GM12872 (cell line): ENCODE data around the gene RHOT2.

Source experiments
- TF ChIP-seq, protein P1 (sequence below): IDR thresholded peaks from 3 replicates; pipeline ENCODE4 v1.5.1; 2011; ENCODE audit warnings: low read depth, mild to moderate bottlenecking, low read length, moderate library complexity; ENCODE audit not compliant: insufficient read depth

The RHOT2 gene

DNA sequence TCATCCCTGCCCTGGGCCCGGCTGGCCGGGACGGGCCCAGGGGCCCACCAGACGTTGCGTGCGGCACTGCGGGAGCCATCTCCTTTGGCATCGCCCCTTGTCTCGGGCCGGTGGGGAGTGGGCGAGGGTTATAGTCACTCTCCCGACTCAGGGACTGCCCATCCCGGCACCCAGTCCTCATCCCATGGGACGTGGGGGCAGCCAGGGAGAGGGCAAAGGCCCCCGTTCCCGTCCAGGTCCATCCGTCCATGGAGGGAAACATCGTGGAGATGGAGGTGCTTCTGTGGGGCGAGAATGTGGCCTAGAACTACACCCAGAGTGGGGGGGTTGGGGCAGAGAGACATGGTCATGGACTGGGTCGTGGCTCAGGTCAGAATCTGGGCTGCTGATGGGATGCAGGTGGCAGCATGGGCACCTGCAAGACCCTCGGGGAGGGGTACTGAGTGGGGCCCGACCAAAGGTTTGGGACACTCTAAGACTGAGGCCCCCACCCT, 21.2 kb upstream of the RHOT2 start:
- TF ChIP-seq, protein P1, sequence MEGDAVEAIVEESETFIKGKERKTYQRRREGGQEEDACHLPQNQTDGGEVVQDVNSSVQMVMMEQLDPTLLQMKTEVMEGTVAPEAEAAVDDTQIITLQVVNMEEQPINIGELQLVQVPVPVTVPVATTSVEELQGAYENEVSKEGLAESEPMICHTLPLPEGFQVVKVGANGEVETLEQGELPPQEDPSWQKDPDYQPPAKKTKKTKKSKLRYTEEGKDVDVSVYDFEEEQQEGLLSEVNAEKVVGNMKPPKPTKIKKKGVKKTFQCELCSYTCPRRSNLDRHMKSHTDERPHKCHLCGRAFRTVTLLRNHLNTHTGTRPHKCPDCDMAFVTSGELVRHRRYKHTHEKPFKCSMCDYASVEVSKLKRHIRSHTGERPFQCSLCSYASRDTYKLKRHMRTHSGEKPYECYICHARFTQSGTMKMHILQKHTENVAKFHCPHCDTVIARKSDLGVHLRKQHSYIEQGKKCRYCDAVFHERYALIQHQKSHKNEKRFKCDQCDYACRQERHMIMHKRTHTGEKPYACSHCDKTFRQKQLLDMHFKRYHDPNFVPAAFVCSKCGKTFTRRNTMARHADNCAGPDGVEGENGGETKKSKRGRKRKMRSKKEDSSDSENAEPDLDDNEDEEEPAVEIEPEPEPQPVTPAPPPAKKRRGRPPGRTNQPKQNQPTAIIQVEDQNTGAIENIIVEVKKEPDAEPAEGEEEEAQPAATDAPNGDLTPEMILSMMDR, result no peak

DNA sequence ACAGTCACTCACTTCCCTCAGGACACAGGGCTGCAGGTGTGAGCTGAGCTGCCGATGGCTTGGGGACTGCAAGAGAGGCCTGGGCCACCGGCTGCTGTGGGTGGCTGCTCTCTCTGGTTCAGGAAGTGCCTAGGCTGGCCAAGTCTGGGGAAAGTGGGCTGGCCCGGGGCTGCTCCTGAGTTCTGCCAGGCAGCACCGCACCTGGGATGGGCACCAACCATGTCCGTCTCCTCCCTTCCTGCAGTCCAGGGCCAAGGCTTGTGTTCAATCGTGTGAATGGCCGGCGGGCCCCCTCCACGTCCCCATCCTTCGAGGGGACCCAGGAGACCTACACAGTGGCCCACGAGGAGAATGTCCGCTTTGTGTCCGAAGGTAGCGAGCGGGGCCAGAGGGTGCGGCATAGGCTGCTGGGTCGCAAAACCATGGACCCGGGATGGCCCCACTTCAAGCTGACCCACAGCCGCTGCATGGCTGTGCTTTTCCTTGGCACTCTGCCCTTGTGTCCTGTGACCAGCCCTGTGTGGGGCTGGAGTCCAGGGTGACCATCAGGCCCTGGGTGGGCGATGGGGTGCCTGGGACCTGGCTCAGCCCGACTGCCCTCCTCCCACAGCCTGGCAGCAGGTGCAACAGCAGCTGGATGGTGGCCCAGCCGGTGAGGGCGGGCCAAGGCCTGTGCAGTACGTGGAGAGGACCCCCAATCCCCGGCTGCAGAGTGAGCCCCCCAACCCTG, 20.6 kb upstream of the RHOT2 start:
- TF ChIP-seq, protein P1, result no peak

DNA sequence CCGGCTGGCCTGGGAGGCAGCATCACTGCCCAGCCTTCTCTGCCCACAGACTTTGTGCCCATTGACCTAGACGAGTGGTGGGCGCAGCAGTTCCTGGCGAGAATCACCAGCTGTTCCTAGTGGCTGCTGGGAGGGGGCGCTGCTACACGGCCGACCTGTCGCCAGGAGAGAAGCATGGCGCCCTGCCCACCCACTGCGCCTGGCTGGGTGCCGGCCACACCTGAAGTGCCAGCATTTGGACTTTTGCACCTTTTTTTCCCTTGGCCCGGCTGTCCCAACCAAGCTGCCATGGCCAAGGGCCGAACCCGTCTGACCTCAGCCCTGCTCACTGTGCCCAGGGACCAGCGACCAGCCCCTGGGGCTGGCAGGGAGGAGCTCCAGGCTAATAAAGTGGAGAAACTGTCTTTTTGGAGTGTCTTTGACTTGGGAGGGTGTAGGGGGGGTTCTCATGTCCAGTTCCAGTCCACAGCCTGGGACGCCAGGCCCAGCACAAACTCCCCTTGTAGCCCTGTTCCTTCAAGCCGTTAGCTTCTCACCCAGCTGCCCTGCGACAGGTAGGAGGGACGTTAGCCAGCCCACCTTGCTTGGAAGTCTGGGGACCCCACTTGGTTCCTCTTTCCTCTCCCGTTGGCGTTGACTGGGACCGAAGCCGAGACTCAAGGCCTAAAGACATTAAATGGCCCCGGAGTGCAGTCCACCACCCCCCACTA, 19.7 kb upstream of the RHOT2 start:
- TF ChIP-seq, protein P1, result peak; percentile 81

DNA sequence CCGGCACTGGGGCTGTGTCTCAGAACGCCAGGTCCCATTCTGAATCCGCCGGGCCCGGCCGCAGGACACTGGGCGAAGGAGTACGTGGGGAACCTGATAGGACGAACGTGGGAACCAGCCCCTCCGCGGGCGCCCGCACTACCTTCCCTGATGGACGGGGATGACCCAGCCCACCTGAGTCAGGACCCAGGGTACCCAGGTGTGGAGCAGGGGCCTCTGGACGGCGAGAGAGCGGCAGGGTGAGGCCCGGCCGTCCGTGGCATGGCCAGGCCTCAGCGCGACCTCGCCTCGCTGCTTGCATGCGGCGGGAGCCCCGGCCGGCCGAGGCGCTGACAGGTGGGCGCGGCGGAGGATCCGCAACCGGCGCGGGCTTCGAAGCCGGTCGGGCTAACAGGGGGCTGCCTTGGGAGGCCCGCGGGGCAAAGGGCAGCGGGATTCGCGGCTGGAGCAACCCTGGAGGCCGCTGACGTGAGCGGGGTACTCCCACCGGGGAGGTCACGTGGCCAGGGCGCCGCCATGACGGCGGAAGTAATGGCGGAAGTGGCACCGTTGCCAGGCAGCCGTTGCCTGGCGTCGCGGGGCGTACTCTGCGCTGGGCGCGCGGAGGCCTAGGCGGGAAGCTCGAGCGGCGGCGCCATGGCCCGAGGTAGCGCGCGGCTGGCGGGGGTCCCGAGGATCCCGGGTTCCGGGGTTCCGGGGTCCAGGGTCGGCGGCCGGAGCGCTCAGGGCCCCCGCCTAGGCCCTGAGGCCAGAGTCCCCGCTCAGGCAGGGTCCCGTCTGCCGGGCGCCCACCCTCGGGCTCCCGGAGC, 18.9 kb upstream of the RHOT2 start, which contains the start of gene WDR90:
TSS of gene WDR90 (plus strand) at position 585 of the 809 bp plus-strand sequence. CDS start at position 637, 52 bp downstream.
- TF ChIP-seq, protein P1, result no peak

DNA sequence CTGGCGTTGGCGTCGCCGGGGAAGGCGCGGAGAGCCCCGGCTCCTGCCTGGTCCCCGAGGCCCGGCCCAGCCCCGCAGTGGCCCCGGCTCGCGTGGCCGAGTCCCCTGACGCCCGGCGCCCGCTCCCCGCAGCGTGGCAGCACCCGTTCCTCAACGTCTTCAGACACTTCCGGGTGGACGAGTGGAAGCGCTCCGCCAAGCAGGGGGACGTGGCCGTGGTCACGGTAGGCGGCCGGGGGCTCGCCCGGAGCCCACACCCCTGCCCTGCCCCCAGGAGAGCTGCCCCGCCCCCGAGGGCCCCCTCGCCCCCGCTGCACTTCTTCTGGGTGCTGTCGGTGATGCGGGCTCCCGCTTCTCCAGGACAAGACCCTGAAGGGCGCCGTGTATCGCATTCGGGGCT, 18.3 kb upstream of the RHOT2 start:
- TF ChIP-seq, protein P1, result no peak

DNA sequence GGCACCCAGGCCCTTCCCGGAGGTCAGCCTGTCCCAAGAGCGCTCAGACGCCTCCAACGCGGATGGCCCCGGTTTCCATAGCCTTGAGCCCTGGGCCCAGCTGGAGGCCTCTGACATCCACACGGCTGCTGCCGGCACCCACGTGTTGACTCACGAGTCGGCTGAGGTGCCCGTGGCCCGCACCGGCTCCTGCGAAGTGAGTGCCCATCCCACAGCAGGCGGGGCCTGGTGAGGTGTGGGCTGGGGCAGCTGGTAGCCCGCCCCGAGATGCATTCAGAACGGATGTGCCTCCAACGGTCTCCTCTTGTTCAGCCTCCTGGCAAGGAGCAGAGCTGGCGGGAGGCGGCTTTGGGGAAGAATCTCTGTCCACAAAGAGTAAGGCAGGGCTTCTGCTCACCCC, 16.1 kb upstream of the RHOT2 start:
- TF ChIP-seq, protein P1, result no peak
